ENCODE data around the gene CRNKL1.

GRCh38 chr20:20100881-20101280, 48.6 kb upstream of the CRNKL1 start:
- TF ChIP-seq, protein P1, sequence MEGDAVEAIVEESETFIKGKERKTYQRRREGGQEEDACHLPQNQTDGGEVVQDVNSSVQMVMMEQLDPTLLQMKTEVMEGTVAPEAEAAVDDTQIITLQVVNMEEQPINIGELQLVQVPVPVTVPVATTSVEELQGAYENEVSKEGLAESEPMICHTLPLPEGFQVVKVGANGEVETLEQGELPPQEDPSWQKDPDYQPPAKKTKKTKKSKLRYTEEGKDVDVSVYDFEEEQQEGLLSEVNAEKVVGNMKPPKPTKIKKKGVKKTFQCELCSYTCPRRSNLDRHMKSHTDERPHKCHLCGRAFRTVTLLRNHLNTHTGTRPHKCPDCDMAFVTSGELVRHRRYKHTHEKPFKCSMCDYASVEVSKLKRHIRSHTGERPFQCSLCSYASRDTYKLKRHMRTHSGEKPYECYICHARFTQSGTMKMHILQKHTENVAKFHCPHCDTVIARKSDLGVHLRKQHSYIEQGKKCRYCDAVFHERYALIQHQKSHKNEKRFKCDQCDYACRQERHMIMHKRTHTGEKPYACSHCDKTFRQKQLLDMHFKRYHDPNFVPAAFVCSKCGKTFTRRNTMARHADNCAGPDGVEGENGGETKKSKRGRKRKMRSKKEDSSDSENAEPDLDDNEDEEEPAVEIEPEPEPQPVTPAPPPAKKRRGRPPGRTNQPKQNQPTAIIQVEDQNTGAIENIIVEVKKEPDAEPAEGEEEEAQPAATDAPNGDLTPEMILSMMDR (IDR thresholded peaks at IDR 0.05 in 2 of 3, conservative IDR thresholded peaks at IDR 0.05 in 1 of 3; ENCODE audit: borderline replicate concordance in 1 of 3, insufficient read depth in 1 of 3, low read depth in 2 of 3, low read length in 2 of 3) = no peak
- TF ChIP-seq ZNF274 (IDR thresholded peaks at IDR 0.05; ENCODE audit: low read depth, low read length) (no peak), EZH2phosphoT487 (IDR thresholded peaks at IDR 0.05; ENCODE audit: borderline replicate concordance) (no peak), CEBPB (IDR thresholded peaks at IDR 0.05; ENCODE audit: low read depth) (no peak), YY1 (IDR thresholded peaks at IDR 0.05; ENCODE audit: extremely low read depth, insufficient replicate concordance, low read depth, low read length) (no peak), POLR2AphosphoS5 (IDR thresholded peaks at IDR 0.05; ENCODE audit: low read depth, low read length) (no peak), FOSL1 (IDR thresholded peaks at IDR 0.05; ENCODE audit: low read depth) (no peak), EZH2 (IDR thresholded peaks at IDR 0.05) (no peak)
- TF ChIP-seq, protein P2, sequence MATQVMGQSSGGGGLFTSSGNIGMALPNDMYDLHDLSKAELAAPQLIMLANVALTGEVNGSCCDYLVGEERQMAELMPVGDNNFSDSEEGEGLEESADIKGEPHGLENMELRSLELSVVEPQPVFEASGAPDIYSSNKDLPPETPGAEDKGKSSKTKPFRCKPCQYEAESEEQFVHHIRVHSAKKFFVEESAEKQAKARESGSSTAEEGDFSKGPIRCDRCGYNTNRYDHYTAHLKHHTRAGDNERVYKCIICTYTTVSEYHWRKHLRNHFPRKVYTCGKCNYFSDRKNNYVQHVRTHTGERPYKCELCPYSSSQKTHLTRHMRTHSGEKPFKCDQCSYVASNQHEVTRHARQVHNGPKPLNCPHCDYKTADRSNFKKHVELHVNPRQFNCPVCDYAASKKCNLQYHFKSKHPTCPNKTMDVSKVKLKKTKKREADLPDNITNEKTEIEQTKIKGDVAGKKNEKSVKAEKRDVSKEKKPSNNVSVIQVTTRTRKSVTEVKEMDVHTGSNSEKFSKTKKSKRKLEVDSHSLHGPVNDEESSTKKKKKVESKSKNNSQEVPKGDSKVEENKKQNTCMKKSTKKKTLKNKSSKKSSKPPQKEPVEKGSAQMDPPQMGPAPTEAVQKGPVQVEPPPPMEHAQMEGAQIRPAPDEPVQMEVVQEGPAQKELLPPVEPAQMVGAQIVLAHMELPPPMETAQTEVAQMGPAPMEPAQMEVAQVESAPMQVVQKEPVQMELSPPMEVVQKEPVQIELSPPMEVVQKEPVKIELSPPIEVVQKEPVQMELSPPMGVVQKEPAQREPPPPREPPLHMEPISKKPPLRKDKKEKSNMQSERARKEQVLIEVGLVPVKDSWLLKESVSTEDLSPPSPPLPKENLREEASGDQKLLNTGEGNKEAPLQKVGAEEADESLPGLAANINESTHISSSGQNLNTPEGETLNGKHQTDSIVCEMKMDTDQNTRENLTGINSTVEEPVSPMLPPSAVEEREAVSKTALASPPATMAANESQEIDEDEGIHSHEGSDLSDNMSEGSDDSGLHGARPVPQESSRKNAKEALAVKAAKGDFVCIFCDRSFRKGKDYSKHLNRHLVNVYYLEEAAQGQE (IDR thresholded peaks at IDR 0.05; ENCODE audit: low read depth) = no peak
